CD4-positive, CD25-positive, alpha-beta regulatory T cell (primary cell): Measurements from ENCODE around the gene PKD1. TPM values are rescaled to one million over a fixed set of nuclear protein-coding genes. Genes with fewer than 3 reads are reported as not detected.

Experiments
- ATAC-seq, 2 donors: fragments of 150-1000 bp; cut with Tn5 transposase; one replicate each; pipeline ENCODE4 v1.10.0; 2021; ENCODE audit warnings: low read depth in 2 of 2, moderate number of reproducible peaks in 2 of 2, moderate library complexity in 1 of 2
- DNase-seq, 3 donors: peaks; one replicate each; pipeline versions ENCODE4 v3.0.0 to v3.0.0-alpha.2; 2012 to 2022; ENCODE audit warnings: mixed read lengths in 1 of 3
- H3K27ac ChIP-seq: one replicate; pipeline ENCODE4 v1.7.0; 2013; ENCODE audit warnings: mild to moderate bottlenecking, low read length; ENCODE audit not compliant: insufficient read depth, poor library complexity, severe bottlenecking
- H3K27me3 ChIP-seq: one replicate; pipeline ENCODE4 v1.7.0; 2013; ENCODE audit warnings: low read length; ENCODE audit not compliant: control insufficient read depth, insufficient read depth
- H3K36me3 ChIP-seq: one replicate; pipeline ENCODE4 v1.7.0; 2013; ENCODE audit warnings: mild to moderate bottlenecking, low read length, moderate library complexity; ENCODE audit not compliant: control insufficient read depth, insufficient read depth
- H3K4me1 ChIP-seq: 2 replicates; pipeline ENCODE4 v1.7.0; 2013; ENCODE audit warnings: mild to moderate bottlenecking, low read length; ENCODE audit not compliant: insufficient read depth, control insufficient read depth, poor library complexity, severe bottlenecking
- H3K4me3 ChIP-seq: one replicate; pipeline ENCODE4 v1.7.0; 2013; ENCODE audit warnings: low read depth, mild to moderate bottlenecking, low read length, moderate library complexity
- H3K9me3 ChIP-seq, 2 experiments: 1 replicate in 1 of 2; 2 replicates in 1 of 2; pipeline ENCODE4 v1.7.0; 2013; ENCODE audit warnings: low read length in 2 of 2, mild to moderate bottlenecking in 1 of 2, moderate library complexity in 1 of 2; ENCODE audit not compliant: control insufficient read depth in 2 of 2
- H3K27ac Mint-ChIP-seq, 3 donors: one replicate each; pipeline ENCODE4 v1.8.0; 2020 to 2022; ENCODE audit warnings: mild to moderate bottlenecking in 3 of 3, mixed read lengths in 3 of 3, moderate library complexity in 2 of 3
- H3K27me3 Mint-ChIP-seq: one replicate; pipeline ENCODE4 v1.8.0; 2022; ENCODE audit warnings: mild to moderate bottlenecking, mixed read lengths
- H3K36me3 Mint-ChIP-seq: one replicate; pipeline ENCODE4 v1.8.0; 2020; ENCODE audit warnings: mixed read lengths
- H3K4me1 Mint-ChIP-seq, 4 donors: one replicate each; pipeline ENCODE4 v1.8.0; 2020 to 2022; ENCODE audit warnings: mixed read lengths in 4 of 4, mild to moderate bottlenecking in 1 of 4
- H3K4me3 Mint-ChIP-seq, 4 donors: one replicate each; pipeline ENCODE4 v1.8.0; 2020 to 2022; ENCODE audit warnings: mild to moderate bottlenecking in 4 of 4, mixed read lengths in 4 of 4, moderate library complexity in 3 of 4
- H3K9me3 Mint-ChIP-seq, 7 donors: one replicate each; pipeline ENCODE4 v1.8.0; 2020 to 2022; ENCODE audit warnings: mixed read lengths in 7 of 7, mild to moderate bottlenecking in 3 of 7, moderate library complexity in 2 of 7
- polyA plus RNA-seq, 4 donors: library from polyadenylated mRNA; unstranded; fragments of 300-500 nt; fragmentation: Illumina TruSeq; gene quantifications; one replicate each; pipeline ENCODE4 v1.2.3, GENCODE V29; 2021
- total RNA-seq: library from RNA; stranded (reverse); gene quantifications from one replicate; pipeline ENCODE4 v1.2.3, GENCODE V29; 2022

The PKD1 gene
- total and polyA plus RNA-seq, 5 donors from 2014 or later: 1.4 to 86.1 (median 2.8) TPM

DNA sequence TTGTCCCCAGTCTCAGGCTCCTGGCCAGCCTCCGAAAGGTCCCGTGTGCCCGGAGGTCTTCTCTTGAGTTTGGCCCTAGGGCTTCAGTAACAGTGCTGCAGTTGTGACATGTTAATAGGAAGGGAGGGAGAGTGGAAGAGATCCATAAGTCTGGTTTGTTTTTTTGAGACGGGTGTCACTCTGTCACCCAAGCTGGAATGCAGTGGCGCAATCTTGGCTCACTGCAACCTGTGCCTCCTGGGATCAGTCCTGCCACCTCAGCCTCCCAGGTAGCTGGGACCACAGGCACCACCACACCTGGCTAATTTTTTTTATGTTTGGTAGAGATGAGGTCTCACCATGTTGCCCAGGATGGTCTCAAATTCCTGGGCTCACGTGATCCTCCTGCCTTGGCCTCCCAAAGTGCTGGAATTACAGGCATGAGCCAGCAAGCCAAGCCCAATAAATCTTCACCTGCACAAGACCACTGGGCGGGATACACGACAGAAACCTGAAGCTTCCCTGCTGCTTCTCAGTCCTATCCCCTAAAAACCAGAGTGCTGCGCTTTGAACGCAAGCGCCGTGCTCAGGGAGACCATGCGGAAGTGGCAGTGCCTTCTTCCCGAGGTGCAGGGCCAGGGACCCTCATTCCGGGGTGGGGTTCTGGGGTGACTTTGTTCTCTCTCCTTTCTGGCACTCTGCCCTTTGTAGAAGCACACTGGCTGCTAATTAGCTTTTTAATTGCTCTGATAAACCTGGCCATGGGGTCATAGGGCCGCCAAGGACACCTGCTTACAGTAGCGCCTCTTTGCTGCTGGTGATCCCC lies 30.8 kb upstream of the PKD1 start:
- H3K27ac Mint-ChIP-seq: peak overlapping the region in 1 of 3 donors; percentile 25
- peaks cover 9% of the 10 kb centered on the region for H3K36me3 ChIP-seq
- H3K4me3 Mint-ChIP-seq: no peak overlapping the region

DNA sequence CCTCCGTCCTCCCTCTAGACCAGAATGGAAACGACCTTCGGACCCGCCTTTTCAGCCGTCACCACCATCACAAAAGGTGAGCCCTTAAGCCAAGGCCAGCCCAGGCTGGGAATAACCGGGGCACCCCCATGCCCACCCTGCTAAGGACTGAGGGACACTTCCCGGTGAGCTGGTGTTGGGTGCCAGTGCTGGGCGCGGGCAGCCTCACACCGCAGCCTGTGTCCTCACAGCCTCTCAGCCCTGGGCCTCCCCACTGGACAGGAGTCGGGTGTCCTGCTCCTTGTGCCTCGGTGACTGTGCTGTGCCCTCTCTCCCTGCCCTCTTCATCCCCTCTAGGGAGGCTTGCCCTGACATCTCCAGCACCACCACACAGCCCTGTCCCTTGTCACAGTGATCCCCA lies 30.2 kb upstream of the PKD1 start:
- H3K9me3 ChIP-seq: no peaks in the 10 kb centered on the region
- ATAC-seq: no peak
- no peaks in the 10 kb centered on the region for H3K4me1 ChIP-seq
- H3K36me3 ChIP-seq: peaks cover 9% of the 10 kb centered on the region
- H3K27me3 Mint-ChIP-seq: no peaks in the 10 kb centered on the region
- no peak overlapping the region for H3K4me3 Mint-ChIP-seq
- no peak overlapping the region for H3K27ac ChIP-seq
- H3K27ac Mint-ChIP-seq: no peak overlapping the region
- H3K4me3 ChIP-seq: no peak overlapping the region
- peaks cover 3% of the 10 kb centered on the region for H3K36me3 Mint-ChIP-seq
- H3K9me3 Mint-ChIP-seq: no peaks in the 10 kb centered on the region
- no peak for DNase-seq
- H3K4me1 Mint-ChIP-seq: peaks cover 0 to 7% (median 0%) of the 10 kb centered on the region in 4 donors
- no peaks in the 10 kb centered on the region for H3K27me3 ChIP-seq

More for the DNA sequence above, 30.8 kb upstream of the PKD1 start:
- Mint-ChIP-seq H3K4me1 (peaks cover 0 to 7% (median 0%) of the 10 kb centered on the region in 4 donors), H3K9me3 (no peaks in the 10 kb centered on the region), H3K27me3 (no peaks in the 10 kb centered on the region), H3K36me3 (peaks cover 3% of the 10 kb centered on the region)
- H3K27me3 ChIP-seq: no peaks in the 10 kb centered on the region
- H3K4me3 ChIP-seq: no peak overlapping the region
- H3K27ac ChIP-seq: no peak overlapping the region
- no peaks in the 10 kb centered on the region for H3K9me3 ChIP-seq
- DNase-seq (no peak), ATAC-seq (no peak)
- no peaks in the 10 kb centered on the region for H3K4me1 ChIP-seq

DNA sequence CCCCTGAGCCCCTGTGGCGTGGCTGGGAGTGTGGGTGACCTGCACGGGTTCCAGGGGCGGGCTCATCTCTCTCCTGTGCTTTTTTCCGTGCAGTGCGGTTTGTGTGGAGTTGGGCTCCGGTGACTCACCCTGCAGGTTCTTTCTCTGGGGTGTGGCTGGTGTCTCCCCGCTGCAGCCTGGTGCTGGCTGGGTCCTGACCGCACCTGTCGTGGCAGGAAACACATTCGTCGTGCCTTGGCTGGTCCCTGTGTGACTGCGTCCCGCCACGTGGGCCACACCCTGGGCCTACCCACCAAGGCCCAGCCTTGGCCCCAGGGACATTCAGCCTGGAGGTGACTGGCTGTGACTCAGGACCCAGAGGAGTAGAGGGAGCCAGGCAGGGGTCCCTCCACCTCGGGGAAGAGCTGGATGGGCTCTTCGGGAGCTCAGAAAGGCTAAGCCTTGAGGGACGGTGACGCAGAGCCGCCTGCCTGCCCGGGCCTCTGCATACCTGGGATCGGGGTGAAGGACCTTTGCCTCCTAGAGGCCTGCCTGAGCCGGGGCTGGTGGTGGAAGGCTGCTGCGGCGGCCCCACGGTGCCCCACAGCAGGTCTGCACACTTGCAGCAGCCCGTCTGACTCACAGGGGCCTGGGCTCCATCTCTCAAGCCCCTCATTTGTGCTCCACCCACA lies 27.6 kb upstream of the PKD1 start:
- Histone ChIP-seq H3K4me3 (no peak overlapping the region), H3K27me3 (no peaks in the 10 kb centered on the region), H3K4me1 (peaks cover 3% of the 10 kb centered on the region), H3K27ac (no peak overlapping the region), H3K36me3 (peaks cover 9% of the 10 kb centered on the region), H3K9me3 (no peaks in the 10 kb centered on the region)
- Mint-ChIP-seq H3K4me1 (peaks cover 0 to 10% (median 0%) of the 10 kb centered on the region in 4 donors), H3K27me3 (no peaks in the 10 kb centered on the region), H3K36me3 (peaks cover 3% of the 10 kb centered on the region), H3K27ac (no peak overlapping the region), H3K9me3 (no peaks in the 10 kb centered on the region), H3K4me3 (no peak overlapping the region)
- DNase-seq: no peak
- ATAC-seq: peak in 1 of 2 donors; percentile 43

DNA sequence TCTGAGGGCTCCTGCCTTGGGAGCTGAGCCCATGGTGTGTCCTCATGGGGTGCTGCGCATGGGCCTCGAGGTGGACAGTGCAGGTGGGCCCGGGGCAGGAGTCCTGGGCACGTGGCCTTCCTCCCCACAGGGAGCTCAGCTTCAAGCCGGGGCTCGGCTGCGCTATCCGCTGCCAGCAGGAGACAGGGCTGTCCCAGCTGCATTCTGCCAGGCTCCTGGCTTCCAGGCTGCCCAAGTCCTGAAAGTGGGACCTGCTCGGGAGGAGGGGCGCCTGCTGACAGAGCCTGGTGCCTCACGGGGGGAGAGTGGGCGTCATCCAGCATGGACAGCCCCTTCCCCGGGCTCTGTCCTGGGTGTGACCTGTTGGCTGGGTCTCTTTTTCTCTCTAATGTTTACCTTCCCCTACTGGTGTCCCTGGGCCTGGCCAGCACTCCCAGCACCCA lies 27.0 kb upstream of the PKD1 start:
- Mint-ChIP-seq H3K36me3 (no peaks in the 10 kb centered on the region), H3K9me3 (no peaks in the 10 kb centered on the region), H3K4me3 (no peak overlapping the region), H3K27ac (no peak overlapping the region), H3K4me1 (peaks cover 0 to 11% (median 0%) of the 10 kb centered on the region in 4 donors), H3K27me3 (no peaks in the 10 kb centered on the region)
- no peak overlapping the region for H3K27ac ChIP-seq
- ATAC-seq (no peak), DNase-seq (no peak)
- peaks cover 9% of the 10 kb centered on the region for H3K36me3 ChIP-seq
- no peaks in the 10 kb centered on the region for H3K27me3 ChIP-seq
- H3K4me3 ChIP-seq: no peak overlapping the region
- peaks cover 4% of the 10 kb centered on the region for H3K4me1 ChIP-seq
- H3K9me3 ChIP-seq: no peaks in the 10 kb centered on the region

DNA sequence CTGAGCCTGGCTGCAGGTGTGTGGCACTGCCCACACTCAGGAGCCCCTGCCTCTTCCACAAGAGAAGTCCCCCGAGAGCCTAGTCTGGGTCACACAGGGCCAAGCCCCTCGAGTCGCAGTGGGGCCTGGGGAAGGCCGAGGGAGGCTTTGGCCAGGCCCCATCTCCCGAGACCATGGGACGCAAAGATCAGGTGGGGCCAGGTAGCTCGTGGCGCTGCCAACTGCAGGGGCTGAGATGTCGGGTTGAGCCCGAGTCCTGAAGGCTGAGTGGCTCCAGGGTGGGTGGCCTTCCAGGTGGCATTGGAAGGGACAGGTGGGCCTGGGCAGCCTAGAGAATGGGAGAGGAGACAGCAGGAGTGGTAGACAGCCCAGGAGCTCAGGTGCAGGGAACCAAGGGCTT lies 26.2 kb upstream of the PKD1 start:
- ATAC-seq: no peak
- no peak for DNase-seq
- H3K4me3 Mint-ChIP-seq: no peak overlapping the region
- H3K27me3 Mint-ChIP-seq: no peaks in the 10 kb centered on the region
- Histone ChIP-seq H3K9me3 (no peaks in the 10 kb centered on the region), H3K36me3 (peaks cover 9% of the 10 kb centered on the region), H3K27me3 (no peaks in the 10 kb centered on the region), H3K4me3 (no peak overlapping the region), H3K27ac (no peak overlapping the region), H3K4me1 (peaks cover 12% of the 10 kb centered on the region)
- H3K4me1 Mint-ChIP-seq: peaks cover 0 to 18% (median 3%) of the 10 kb centered on the region in 4 donors
- peak overlapping the region in 1 of 3 donors; percentile 77 for H3K27ac Mint-ChIP-seq
- H3K9me3 Mint-ChIP-seq: no peaks in the 10 kb centered on the region
- no peaks in the 10 kb centered on the region for H3K36me3 Mint-ChIP-seq

DNA sequence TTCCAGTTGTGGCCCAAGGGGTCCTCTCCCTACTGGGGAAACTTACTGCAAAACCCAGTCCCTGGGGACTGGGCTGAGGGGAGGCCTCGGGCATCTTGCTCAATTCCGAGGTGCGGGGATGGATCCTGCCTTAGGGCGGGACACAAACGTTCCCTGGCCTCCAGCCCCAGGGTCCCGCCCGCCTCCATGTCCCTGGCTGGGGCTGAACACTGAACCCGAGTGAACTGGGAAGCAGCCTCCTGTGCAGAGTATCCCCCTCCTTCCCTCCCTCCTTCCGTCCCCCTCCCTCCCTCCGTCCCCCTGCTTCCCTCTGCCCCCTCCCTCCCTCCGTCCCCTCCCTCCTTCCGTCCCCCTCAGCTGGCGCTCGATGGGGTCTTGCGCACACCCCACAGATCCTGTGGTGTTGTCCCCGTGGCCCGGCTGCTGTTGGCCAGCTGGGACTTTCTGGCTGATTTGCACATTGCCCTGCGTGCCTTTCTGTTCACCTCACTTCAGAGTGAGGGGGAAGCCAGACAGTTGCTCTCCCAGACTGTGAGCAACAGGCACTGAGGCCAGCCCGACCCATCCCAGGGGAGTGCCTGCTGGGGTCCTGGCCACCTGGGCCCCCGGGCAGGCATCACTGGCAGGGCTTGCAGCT lies 25.3 kb upstream of the PKD1 start:
- Histone ChIP-seq H3K9me3 (no peaks in the 10 kb centered on the region), H3K4me3 (no peak overlapping the region), H3K4me1 (peaks cover 21% of the 10 kb centered on the region), H3K27me3 (no peaks in the 10 kb centered on the region), H3K27ac (no peak overlapping the region), H3K36me3 (peaks cover 3% of the 10 kb centered on the region)
- DNase-seq (no peak), ATAC-seq (no peak)
- Mint-ChIP-seq H3K9me3 (no peaks in the 10 kb centered on the region), H3K27me3 (no peaks in the 10 kb centered on the region), H3K36me3 (no peaks in the 10 kb centered on the region), H3K27ac (no peak overlapping the region), H3K4me1 (peaks cover 0 to 27% (median 9%) of the 10 kb centered on the region in 4 donors), H3K4me3 (no peak overlapping the region)

DNA sequence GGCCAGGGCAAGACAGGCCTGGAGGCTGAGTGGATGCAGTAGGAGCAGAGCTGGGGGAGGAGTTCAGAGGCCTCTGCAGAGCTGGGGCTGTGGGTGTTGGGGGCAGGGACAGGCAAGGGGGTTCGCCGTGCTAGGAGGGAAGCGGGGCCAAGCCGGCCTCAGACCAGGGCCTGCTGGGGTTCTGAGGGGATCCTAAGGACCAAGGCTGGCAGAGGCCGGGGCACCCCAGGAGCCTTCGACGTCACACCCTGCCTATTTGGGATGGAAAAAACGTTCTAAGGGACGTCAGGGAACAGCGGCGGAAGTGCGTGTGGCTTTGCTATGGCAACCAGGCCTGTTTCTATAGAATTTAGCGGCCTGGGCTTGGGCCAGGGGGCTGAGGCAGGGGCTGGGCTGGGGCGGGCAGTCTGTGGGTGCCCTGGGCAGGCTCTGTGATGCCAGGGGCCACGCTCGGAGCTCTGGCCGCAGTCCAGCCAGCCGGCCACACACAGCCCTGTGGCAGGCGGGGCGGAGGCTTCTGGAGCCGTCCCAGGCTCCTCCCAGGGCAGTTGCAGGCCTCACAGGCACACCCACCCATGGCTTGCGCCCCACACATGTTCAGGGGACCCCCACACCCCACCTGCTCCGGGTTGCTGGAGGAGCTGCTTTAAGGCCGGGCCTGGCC lies 23.6 kb upstream of the PKD1 start:
- no peaks in the 10 kb centered on the region for H3K27me3 Mint-ChIP-seq
- no peak overlapping the region for H3K27ac ChIP-seq
- ATAC-seq: no peak
- H3K9me3 ChIP-seq: no peaks in the 10 kb centered on the region
- DNase-seq: no peak
- no peaks in the 10 kb centered on the region for H3K9me3 Mint-ChIP-seq
- no peaks in the 10 kb centered on the region for H3K27me3 ChIP-seq
- H3K36me3 ChIP-seq: no peaks in the 10 kb centered on the region
- no peaks in the 10 kb centered on the region for H3K36me3 Mint-ChIP-seq
- H3K4me1 ChIP-seq: peaks cover 28% of the 10 kb centered on the region
- peak overlapping the region in 1 of 3 donors; percentile 80 for H3K27ac Mint-ChIP-seq
- H3K4me3 ChIP-seq: no peak overlapping the region
- H3K4me1 Mint-ChIP-seq: peaks cover 0 to 37% (median 17%) of the 10 kb centered on the region in 4 donors
- H3K4me3 Mint-ChIP-seq: peak overlapping the region in 1 of 4 donors; percentile 32
